Measurements from ENCODE around the gene NKX6-2. TPM values are rescaled to one million over a fixed set of nuclear protein-coding genes. Genes with fewer than 3 reads are reported as not detected.

The NKX6-2 gene
- total and polyA plus RNA-seq, 2 of the 8 experiments (the other 6 are each of a cell fraction or from before 2014, with no cell fraction given), result 0.06 TPM; not detected in 1

DNA sequence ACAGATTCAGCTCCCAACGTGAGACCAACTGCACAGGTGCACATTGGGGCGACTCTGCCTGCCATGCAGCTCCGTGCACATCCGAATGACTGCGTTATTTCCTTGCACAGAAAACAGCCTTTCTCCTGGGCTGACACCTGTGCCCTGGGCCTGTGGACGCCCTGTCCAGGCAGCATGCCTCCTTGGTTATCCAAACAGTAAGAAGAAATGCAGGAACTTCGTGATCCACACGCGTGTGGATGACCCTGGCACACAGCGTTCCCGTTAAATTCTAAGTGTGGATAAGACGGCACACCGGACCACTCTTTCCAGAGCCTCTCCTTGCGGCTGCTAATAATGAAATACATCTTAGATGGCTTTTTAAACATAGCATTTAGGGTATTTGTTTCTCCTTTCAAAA, 39.6 kb downstream of the NKX6-2 start:
- no peaks in the 10 kb centered on the region for H3K27me3 ChIP-seq (replicated peaks in 1 of 4; ENCODE audit: control insufficient read depth in 3 of 4, extremely low read depth in 1 of 4, insufficient read depth in 3 of 4, low read length in 3 of 4)
- no peak overlapping the region for H3K23ac ChIP-seq (ENCODE audit: insufficient read length)
- no peak overlapping the region for H3K27ac ChIP-seq (ENCODE audit: low read depth, low read length)
- H3K4me3 ChIP-seq (ENCODE audit: extremely low read depth in 1 of 4, insufficient read depth in 2 of 4, low read depth in 3 of 4, low read length in 4 of 4), result no peak overlapping the region
- H3K79me1 ChIP-seq (ENCODE audit: low read depth, low read length), result no peaks in the 10 kb centered on the region; the same call in 1 of the 2 replicates
- H3K9ac ChIP-seq (replicated peaks in 1 of 4; ENCODE audit: extremely low read depth in 1 of 4, low read depth in 3 of 4, low read length in 3 of 4), result no peak overlapping the region
- 88% methylated on average over 14 of the region's 14 CpGs; no CpG with 5 or more reads in 1 of the 2 experiments for WGBS, 2 experiments (ENCODE audit: extremely low coverage in 1 of 2, insufficient coverage in 1 of 2, insufficient read length in 1 of 2, insufficient replicate concordance in 2 of 2, low coverage in 1 of 2, low lambda C conversion rate in 2 of 2, missing lambda C conversion rate in 1 of 2)
- no peak for FAIRE-seq
- ChIA-PET POLR2A (ENCODE audit: partially characterized antibody) (interaction anchor here (1.2 kb wide), 1 partner anchor 62 kb away, joined by 3 read pairs; no protein-coding TSS in a partner anchor), CTCF (ENCODE audit: partially characterized antibody) (interaction anchor here (1.0 to 1.5 kb wide), 3 partner anchors 13 to 91 kb away, joined by 3 to 5 read pairs (median 3); no protein-coding TSS in a partner anchor)
- no peaks in the 10 kb centered on the region for H3K36me3 ChIP-seq (ENCODE audit: control insufficient read depth in 2 of 4, insufficient read depth in 4 of 4, low read length in 3 of 4)
- no peak overlapping the region for H2BK20ac ChIP-seq (ENCODE audit: low read length)
- H2AFZ ChIP-seq (ENCODE audit: low read length), result no peak overlapping the region
- no peak overlapping the region for H3K4me2 ChIP-seq (ENCODE audit: insufficient read depth in 1 of 2, low read depth in 2 of 2, low read length in 2 of 2)
- no peaks in the 10 kb centered on the region for H3K23me2 ChIP-seq (ENCODE audit: low read depth, low read length)
- TF ChIP-seq SP4 (IDR thresholded peaks at IDR 0.05; ENCODE audit: low read length) (no peak), RFX5 (IDR thresholded peaks at IDR 0.05; ENCODE audit: borderline replicate concordance, low read depth, low read length) (no peak), TCF12 (IDR thresholded peaks at IDR 0.05; ENCODE audit: low read depth, low read length) (no peak), TAF7 (optimal IDR thresholded peaks at IDR 0.05; ENCODE audit: borderline replicate concordance, low read depth, low read length) (no peak), SIRT6 (IDR thresholded peaks at IDR 0.05; ENCODE audit: low read length) (no peak), HDAC6 (IDR thresholded peaks at IDR 0.05; ENCODE audit: low read depth, low read length) (no peak), ASH2L (IDR thresholded peaks at IDR 0.05; ENCODE audit: low read length) (no peak), BRCA1 (IDR thresholded peaks at IDR 0.05; ENCODE audit: low read depth, low read length) (no peak), JUND (IDR thresholded peaks at IDR 0.05; ENCODE audit: low read length) (no peak), RBBP5 (IDR thresholded peaks at IDR 0.05; ENCODE audit: borderline replicate concordance, low read depth, low read length) (no peak), YY1 (IDR thresholded peaks at IDR 0.05; ENCODE audit: low read depth, low read length) (no peak)
- H3K18ac ChIP-seq (ENCODE audit: extremely low read depth, low read length), result peak overlapping the region; percentile 88; the same call in 1 of the 2 replicates
- no peak overlapping the region for H2BK15ac ChIP-seq (ENCODE audit: low read length)
- H3K4ac ChIP-seq (replicated peaks; ENCODE audit: insufficient read length, low read depth, low read length), result no peak overlapping the region
- no peak overlapping the region for H2AK5ac ChIP-seq (ENCODE audit: low read depth, low read length)
- peaks cover 0 to 38% (median 11%) of the 10 kb centered on the region in 4 experiments; a peak in 6 of 7 replicates for H3K4me1 ChIP-seq (replicated peaks in 1 of 4; ENCODE audit: control insufficient read depth in 3 of 4, insufficient read depth in 4 of 4, low read length in 3 of 4)
- H4K91ac ChIP-seq (replicated peaks; ENCODE audit: insufficient read length, low read length), result no peak overlapping the region
- peaks cover 0 to 1% of the 10 kb centered on the region in 2 experiments for H4K20me1 ChIP-seq (replicated peaks in 1 of 2; ENCODE audit: control insufficient read depth in 1 of 2, insufficient read depth in 2 of 2, low read length in 2 of 2)
- H3K56ac ChIP-seq (replicated peaks; ENCODE audit: insufficient read length, low read depth, low read length), result no peak overlapping the region
- no peaks in the 10 kb centered on the region for H3K9me3 ChIP-seq (ENCODE audit: insufficient read depth in 2 of 2, low read depth in 1 of 2, low read length in 1 of 2)
- no peak overlapping the region for H2BK5ac ChIP-seq (ENCODE audit: low read depth, low read length)
- no peak overlapping the region for H4K8ac ChIP-seq (ENCODE audit: extremely low read depth, insufficient read depth, low read length)
- H4K5ac ChIP-seq (ENCODE audit: insufficient read length, low read depth, low read length), result no peak overlapping the region
- no peak for DNase-seq (ENCODE audit: low read depth in 1 of 2, low spot score in 2 of 2)
- H2BK12ac ChIP-seq (ENCODE audit: low read depth, low read length), result no peak overlapping the region
- no peak overlapping the region for H3K14ac ChIP-seq (ENCODE audit: insufficient read length)
- H2BK120ac ChIP-seq (replicated peaks; ENCODE audit: low read depth, low read length), result no peak overlapping the region
- H3K79me2 ChIP-seq (ENCODE audit: control insufficient read depth in 1 of 2, insufficient read depth in 2 of 2, low read length in 2 of 2), result no peaks in the 10 kb centered on the region

Measured in H1 (cell line).